ENCODE results near the gene INCA1.

GRCh38 chr17:4951486-4951885, 45.8 kb downstream of the INCA1 start:
- TF ChIP-seq, protein P1, sequence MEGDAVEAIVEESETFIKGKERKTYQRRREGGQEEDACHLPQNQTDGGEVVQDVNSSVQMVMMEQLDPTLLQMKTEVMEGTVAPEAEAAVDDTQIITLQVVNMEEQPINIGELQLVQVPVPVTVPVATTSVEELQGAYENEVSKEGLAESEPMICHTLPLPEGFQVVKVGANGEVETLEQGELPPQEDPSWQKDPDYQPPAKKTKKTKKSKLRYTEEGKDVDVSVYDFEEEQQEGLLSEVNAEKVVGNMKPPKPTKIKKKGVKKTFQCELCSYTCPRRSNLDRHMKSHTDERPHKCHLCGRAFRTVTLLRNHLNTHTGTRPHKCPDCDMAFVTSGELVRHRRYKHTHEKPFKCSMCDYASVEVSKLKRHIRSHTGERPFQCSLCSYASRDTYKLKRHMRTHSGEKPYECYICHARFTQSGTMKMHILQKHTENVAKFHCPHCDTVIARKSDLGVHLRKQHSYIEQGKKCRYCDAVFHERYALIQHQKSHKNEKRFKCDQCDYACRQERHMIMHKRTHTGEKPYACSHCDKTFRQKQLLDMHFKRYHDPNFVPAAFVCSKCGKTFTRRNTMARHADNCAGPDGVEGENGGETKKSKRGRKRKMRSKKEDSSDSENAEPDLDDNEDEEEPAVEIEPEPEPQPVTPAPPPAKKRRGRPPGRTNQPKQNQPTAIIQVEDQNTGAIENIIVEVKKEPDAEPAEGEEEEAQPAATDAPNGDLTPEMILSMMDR (IDR thresholded peaks at IDR 0.05) = no peak
- TF ChIP-seq POLR2A (IDR thresholded peaks at IDR 0.05) = no peak
